GM19099 (cell line): ENCODE results near the gene TRMT61A.

ENCODE experiments used
- POLR2A ChIP-seq: IDR thresholded peaks from 3 replicates; pipeline ENCODE4 v1.6.1; 2011; ENCODE audit warnings: low read depth; ENCODE audit not compliant: insufficient read length; ENCODE audit errors: extremely low read depth

The TRMT61A gene

GRCh38 chr14:103535891-103536565 lies 7.0 kb downstream of the TRMT61A start:
- no peak for TF ChIP-seq POLR2A

- TF ChIP-seq POLR2A = no peak
Observed at GRCh38 chr14:103536693-103537092, 7.7 kb downstream of the TRMT61A start.

- no peak for TF ChIP-seq POLR2A
Observed at GRCh38 chr14:103537175-103537990, 8.4 kb downstream of the TRMT61A start.

- TF ChIP-seq POLR2A = peak; percentile 9
Observed at GRCh38 chr14:103538291-103539055, 9.5 kb downstream of the TRMT61A start.

- TF ChIP-seq POLR2A = no peak
Observed at GRCh38 chr14:103539056-103539825, 10.2 kb downstream of the TRMT61A start.

- no peak for TF ChIP-seq POLR2A
Observed at GRCh38 chr14:103540821-103541708, 12.1 kb downstream of the TRMT61A start.

- no peak for TF ChIP-seq POLR2A
Observed at GRCh38 chr14:103541709-103542604, 13.0 kb downstream of the TRMT61A start.

GRCh38 chr14:103542605-103543088 lies 13.7 kb downstream of the TRMT61A start:
- TF ChIP-seq POLR2A = no peak

GRCh38 chr14:103543140-103543539 lies 14.1 kb downstream of the TRMT61A start:
- no peak for TF ChIP-seq POLR2A

GRCh38 chr14:103543721-103544387 lies 14.9 kb downstream of the TRMT61A start:
- no peak for TF ChIP-seq POLR2A

- TF ChIP-seq POLR2A = no peak
Observed at GRCh38 chr14:103544388-103545218, 15.6 kb downstream of the TRMT61A start.
